Ovary (tissue), 9 donors: Measurements from ENCODE around the gene HOXB9. TPM values are rescaled to one million over a fixed set of nuclear protein-coding genes. Genes with fewer than 3 reads are reported as not detected.

Source experiments
- DNase-seq, 5 donors: peaks; one replicate each; pipeline ENCODE4 v3.0.0-alpha.2; 2019 to 2020
- H3K27ac ChIP-seq, 2 donors: fragments of 200-600 bp; one replicate each; pipeline versions ENCODE4 v1.5.1 to v1.8.0; 2019 to 2022
- H3K27me3 ChIP-seq: fragments of 200-600 bp; one replicate; pipeline ENCODE4 v1.8.0; 2022
- H3K36me3 ChIP-seq: fragments of 200-600 bp; sonication (generic); one replicate; pipeline ENCODE4 v1.5.1; 2019
- H3K4me1 ChIP-seq: one replicate; pipeline ENCODE4 v1.8.1; 2013; ENCODE audit warnings: mild to moderate bottlenecking, moderate library complexity; ENCODE audit not compliant: insufficient read depth
- H3K4me3 ChIP-seq: fragments of 200-600 bp; sonication (generic); one replicate; pipeline ENCODE4 v1.5.1; 2017
- H3K9me3 ChIP-seq, 2 donors: fragments of 200-600 bp in 1 of 2; sonication (generic) in 1 of 2; one replicate each; pipeline versions ENCODE4 v1.5.1 to v1.8.1; 2013 to 2019; ENCODE audit warnings: mild to moderate bottlenecking in 1 of 2, moderate library complexity in 1 of 2
- EP300 ChIP-seq: sonication (generic); formaldehyde crosslinking; IDR thresholded peaks from one replicate; pipeline ENCODE4 v1.6.1; 2017; ENCODE audit warnings: antibody characterized with exemption
- POLR2A ChIP-seq: fragments of 450-650 bp; IDR thresholded peaks from one replicate; pipeline ENCODE4 v1.6.1; 2017; ENCODE audit warnings: antibody characterized with exemption, mild to moderate bottlenecking, moderate library complexity
- WGBS, 3 donors: extraction: QIAGEN DNeasy Blood & Tissue Kit in 1 of 3; methylation state at CpG; one replicate each; pipeline versions ENCODE4 v1.1.5 to v1.1.7; 2013 to 2017; 5-methylcytosine and 5-hydroxymethylcytosine counted together
- intact Hi-C, 4 donors: fragments of 100-400 bp; cut with DNase I; formaldehyde crosslinking; loops; one replicate each; pipeline versions ENCODE4 v1.11.0 to v1.15.1; 2022 to 2023
- polyA plus RNA-seq, 2 donors: library from polyadenylated mRNA; stranded (reverse); fragments of 200-250 nt in 1 of 2; fragments of 350-450 nt in 1 of 2; fragmentation: Illumina TruSeq in 1 of 2; extraction: RNeasy Lipid Tissue Mini Kit (QIAGEN cat#74804) in 1 of 2; gene quantifications; one replicate each; pipeline ENCODE4 v1.2.3, GENCODE V29; 2013 to 2014
- total RNA-seq, 7 donors: library from RNA; depleted of rRNA in 2 of 7; stranded (reverse); fragments of >200 nt in 2 of 7; fragmentation: NEBNext Ultra II Directional in 3 of 7; extraction: Animal tissue kit (Norgen Biotek cat#: 25700) in 3 of 7; gene quantifications; one replicate each; pipeline versions ENCODE4 v1.1.0 to v1.2.4, GENCODE V29; 2016 to 2023
- TF ChIP-seq, protein P1 (sequence below), 3 donors: fragments of 450-650 bp in 2 of 3; fragments of 200-600 bp in 1 of 3; IDR thresholded peaks; one replicate each; pipeline versions ENCODE4 v1.5.1 to v1.8.0; 2016 to 2022; ENCODE audit warnings: antibody characterized with exemption in 3 of 3, mild to moderate bottlenecking in 1 of 3
- donor health status: DM: no; HTN: no; CAD: no; lungs with moderate emphysema.
- donor health status: DM: no; HTN: no; CAD: no.
- donor health status: Bipolar disorder and iron deficiency.
- donor health status: DM: yes; HTN: yes; CAD: no.
- donor health status: DM: no; HTN: no; CAD: no.
- donor health status: DM: yes; HTN: yes; CAD: no.

The HOXB9 gene
- total and polyA plus RNA-seq, 9 donors = 0.10 to 0.36 (median 0.12) TPM; not detected in 4

DNA sequence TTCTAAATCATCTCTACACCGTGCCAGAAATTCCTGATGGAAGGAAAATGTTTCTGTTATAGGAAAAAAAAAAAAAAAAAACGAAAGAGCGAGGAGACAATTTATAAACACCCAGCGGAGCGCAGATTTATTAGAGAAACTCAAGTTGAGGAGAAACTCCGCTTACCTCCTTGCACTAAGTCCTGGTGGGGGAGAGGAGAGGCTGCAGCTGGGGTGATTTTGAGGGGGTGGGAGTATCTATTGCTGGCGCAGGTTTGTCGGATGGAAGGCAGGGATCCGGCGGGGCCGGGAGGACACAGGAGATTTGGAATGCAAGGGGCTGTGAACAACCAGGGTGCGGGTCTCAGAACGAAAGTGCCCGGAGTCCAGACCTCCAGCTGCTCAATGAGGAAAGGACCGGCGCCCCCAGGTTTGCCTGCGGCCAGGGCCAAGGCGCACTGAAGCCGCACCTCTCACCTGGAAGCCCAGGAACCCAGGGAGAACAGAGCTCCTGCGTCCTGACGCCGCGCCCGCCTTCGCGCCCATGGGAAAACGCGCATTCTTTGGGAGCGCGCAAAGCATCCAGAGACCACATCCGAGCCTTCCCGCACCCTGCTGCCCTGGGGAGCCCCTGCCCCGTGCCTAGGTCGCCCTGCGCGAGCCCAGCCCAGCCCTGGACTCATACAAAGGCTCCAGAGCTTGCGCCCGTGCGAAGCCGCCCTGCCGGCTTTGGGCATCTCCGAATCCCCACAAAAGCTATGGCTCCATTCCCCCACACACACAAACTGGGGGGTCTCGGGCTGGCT, 8.5 kb downstream of the HOXB9 start:
- Histone ChIP-seq H3K4me3 (no peak overlapping the region), H3K9me3 (no peaks in the 10 kb centered on the region), H3K27ac (no peak overlapping the region), H3K27me3 (peaks cover 6% of the 10 kb centered on the region), H3K4me1 (no peaks in the 10 kb centered on the region), H3K36me3 (no peaks in the 10 kb centered on the region)
- TF ChIP-seq, protein P1, sequence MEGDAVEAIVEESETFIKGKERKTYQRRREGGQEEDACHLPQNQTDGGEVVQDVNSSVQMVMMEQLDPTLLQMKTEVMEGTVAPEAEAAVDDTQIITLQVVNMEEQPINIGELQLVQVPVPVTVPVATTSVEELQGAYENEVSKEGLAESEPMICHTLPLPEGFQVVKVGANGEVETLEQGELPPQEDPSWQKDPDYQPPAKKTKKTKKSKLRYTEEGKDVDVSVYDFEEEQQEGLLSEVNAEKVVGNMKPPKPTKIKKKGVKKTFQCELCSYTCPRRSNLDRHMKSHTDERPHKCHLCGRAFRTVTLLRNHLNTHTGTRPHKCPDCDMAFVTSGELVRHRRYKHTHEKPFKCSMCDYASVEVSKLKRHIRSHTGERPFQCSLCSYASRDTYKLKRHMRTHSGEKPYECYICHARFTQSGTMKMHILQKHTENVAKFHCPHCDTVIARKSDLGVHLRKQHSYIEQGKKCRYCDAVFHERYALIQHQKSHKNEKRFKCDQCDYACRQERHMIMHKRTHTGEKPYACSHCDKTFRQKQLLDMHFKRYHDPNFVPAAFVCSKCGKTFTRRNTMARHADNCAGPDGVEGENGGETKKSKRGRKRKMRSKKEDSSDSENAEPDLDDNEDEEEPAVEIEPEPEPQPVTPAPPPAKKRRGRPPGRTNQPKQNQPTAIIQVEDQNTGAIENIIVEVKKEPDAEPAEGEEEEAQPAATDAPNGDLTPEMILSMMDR (IDR thresholded peaks at IDR 0.05) = no peak
- DNase-seq = no peak
- intact Hi-C loops = loop anchor here in 3 of 4 donors (5.0 to 10.0 kb wide), 2 partner anchors 285 to 593 kb away; no protein-coding TSS in a partner anchor
- 2 to 11% (median 5%) methylated on average over 42 to 43 of the region's 43 CpGs for WGBS, 3 donors

DNA sequence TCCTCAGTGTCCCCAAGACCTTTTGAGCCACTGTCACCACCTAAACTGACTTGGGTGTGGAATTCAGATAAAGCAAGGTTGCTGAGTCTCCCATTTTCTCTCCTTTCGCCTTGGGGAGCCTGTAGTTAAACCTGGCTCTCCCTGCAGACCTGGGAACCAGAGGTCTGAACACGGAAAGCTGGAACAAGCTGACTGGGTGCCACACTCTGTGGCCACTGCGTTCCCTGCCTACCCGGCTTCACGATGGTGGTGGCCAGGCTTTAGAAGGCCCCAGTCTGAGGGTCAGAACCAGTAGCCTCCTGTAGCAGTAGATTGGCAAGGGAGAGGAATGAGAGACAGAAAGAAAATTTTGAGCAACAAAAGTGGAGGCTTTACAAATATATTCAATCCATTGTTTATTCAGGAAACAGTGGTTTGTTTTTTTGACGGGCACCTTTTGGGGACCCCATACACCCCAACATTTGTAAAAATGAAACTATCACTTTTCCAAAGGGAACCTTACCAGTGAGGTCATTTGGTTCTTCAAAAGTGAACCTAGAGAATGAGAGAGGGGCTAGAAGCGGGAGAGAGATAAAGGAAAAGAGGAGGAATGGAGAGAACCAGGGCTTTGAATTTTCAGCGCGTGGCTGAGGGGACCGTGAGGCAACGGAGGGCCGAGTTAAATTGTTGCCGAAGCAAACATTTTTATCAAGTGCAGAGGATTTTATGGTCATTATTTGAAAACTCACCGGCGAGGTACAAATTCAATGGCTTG, 9.3 kb downstream of the HOXB9 start:
- no peaks in the 10 kb centered on the region for H3K36me3 ChIP-seq
- no peaks in the 10 kb centered on the region for H3K9me3 ChIP-seq
- H3K27ac ChIP-seq = no peak overlapping the region
- H3K27me3 ChIP-seq = peaks cover 6% of the 10 kb centered on the region
- no peak for DNase-seq
- TF ChIP-seq, protein P1 (IDR thresholded peaks at IDR 0.05) = no peak
- TF ChIP-seq EP300 = no peak
- no peak for TF ChIP-seq POLR2A
- H3K4me3 ChIP-seq = no peak overlapping the region
- 13 to 17% (median 15%) methylated on average over 15 of the region's 15 CpGs for WGBS, 3 donors
- intact Hi-C loops = loop anchor here in 3 of 4 donors (5.0 to 10.0 kb wide), 2 partner anchors 285 to 592 kb away; no protein-coding TSS in a partner anchor
- no peaks in the 10 kb centered on the region for H3K4me1 ChIP-seq

DNA sequence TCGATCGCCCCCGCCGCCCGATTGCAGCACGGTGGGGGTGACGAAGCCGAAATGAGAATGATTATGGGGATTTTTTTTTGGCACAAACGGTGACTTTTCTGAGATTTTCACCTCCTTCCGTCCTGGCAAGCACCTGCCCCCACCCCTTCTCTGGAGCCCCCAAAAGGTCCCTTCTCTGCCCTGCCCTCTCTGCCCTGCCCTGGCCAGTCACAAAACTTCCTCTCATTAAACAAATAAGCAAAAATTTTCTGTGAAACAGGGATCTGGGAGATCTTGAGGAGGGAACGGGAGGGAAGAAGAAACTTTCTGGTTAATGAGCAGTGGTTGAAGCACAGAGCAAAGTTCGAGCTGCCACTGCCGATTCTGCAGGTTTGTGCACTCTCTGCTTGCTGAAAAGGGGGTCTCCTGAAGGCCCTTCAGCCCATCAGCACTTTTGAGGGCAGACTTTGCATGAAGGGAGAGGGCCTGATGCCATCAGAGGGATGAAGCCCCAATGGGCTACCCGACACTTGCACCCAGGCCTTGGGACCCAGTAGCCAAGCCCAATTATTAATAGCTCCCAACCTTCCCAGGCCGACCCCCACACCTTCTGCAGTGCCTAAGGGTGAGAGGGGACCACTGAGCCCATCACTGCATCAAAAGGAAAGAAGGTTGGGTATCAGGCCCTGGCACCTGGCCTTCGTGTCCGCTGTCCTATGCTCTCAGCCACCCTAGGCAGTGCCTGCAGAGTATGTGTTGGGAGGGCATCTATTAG, 10.0 kb downstream of the HOXB9 start:
- Histone ChIP-seq H3K27me3 (peaks cover under 1% of the 10 kb centered on the region), H3K4me1 (no peaks in the 10 kb centered on the region), H3K9me3 (no peaks in the 10 kb centered on the region), H3K27ac (no peak overlapping the region), H3K4me3 (no peak overlapping the region), H3K36me3 (no peaks in the 10 kb centered on the region)
- 19 to 25% (median 25%) methylated on average over 17 of the region's 17 CpGs for WGBS, 3 donors
- intact Hi-C loops = loop anchor here in 3 of 4 donors (5.0 to 10.0 kb wide), 2 partner anchors 284 to 591 kb away; no protein-coding TSS in a partner anchor
- no peak for DNase-seq
- no peak for TF ChIP-seq EP300
- TF ChIP-seq, protein P1 (IDR thresholded peaks at IDR 0.05) = no peak
- TF ChIP-seq POLR2A = no peak
